NOMO-1 treated with DMSO at 0.1 percent for 48 hours (cell line): ENCODE results near the gene PIGB.
"Not testable (repeated sequence)": the region's sequence is repeated elsewhere in the genome, so short reads cannot be mapped to it uniquely, and the experiment has no call there.

ENCODE experiments used
- DNase-seq: peaks from one replicate; lab custom pipeline; 2025; ENCODE audit not compliant: unreplicated experiment; lab: John Stamatoyannopoulos, UW

PIGB gene

GRCh38 chr15:55318588-55319494 is at the start of gene PIGB, which contains the start of gene PIGBOS1:
Gene PIGB, plus strand, starts transcription at chr15:55319222. Its CDS starts 29 bp downstream, at chr15:55319251.
Gene PIGBOS1, minus strand, starts transcription at chr15:55319123. Its CDS starts 1,331 bp downstream, at chr15:55317792.
- DNase-seq: peak; percentile 91

DNA sequence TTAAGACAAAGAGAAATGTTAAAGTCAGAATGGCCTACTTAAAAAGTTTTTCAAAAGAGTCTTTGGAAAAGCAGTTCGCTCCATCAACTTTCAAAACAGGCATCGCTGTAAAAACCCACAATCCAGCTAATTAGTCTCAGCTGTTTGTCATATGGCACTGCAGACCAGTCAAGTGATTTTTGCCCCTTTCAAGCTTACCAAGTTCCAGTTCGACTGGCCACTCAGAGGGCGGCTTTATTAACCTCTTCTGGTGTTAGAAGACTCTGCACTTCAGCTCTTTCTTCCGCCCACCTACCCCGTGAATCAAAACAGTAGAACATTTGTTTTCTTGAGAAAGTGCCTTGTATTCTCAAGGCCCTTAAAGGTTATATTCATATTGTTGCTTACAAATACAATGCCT is 48.7 kb upstream of the PIGB start:
- DNase-seq: no peak

DNA sequence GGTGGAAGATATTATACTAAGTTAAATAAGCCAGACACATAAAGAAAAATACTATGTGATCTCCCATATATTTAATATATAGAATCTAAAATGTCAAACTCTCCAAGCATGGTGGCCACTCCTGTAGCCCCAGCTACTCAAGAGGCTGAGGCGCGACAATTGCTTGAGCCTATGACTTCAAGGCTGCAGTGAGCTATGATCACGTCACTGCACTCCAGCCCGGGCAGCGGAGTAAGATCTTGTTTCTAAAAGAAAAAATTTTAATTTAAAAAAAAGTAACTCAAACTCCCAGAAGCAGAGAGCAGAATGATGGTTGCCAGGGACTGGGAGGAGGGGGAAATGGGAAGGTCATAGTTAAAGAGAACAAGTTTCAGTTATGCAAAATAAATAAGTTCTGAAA is 42.7 kb upstream of the PIGB start:
- DNase-seq: no peak

- peak; percentile 97 for DNase-seq
These were observed 41.9 kb upstream of the PIGB start for GRCh38 chr15:55277116-55277564.

DNA sequence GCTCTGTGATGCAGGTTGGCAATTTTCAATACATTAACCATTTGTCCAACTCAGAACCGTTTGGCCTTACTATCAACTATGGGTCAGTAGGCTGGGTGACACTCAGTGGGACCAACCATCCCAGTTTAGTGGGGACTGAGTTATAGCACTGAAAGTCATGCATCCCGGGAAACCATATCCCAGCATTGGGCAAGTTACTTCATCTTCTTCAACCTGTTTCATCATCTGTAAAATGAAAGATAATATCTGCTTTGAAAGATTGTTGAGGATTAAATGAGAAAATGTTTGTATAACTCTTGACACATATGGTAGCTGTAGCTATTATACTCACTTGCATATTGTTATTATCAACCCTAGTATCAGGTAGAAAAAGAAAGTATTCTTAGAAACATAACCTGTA is 41.3 kb upstream of the PIGB start:
- DNase-seq: no peak

DNA sequence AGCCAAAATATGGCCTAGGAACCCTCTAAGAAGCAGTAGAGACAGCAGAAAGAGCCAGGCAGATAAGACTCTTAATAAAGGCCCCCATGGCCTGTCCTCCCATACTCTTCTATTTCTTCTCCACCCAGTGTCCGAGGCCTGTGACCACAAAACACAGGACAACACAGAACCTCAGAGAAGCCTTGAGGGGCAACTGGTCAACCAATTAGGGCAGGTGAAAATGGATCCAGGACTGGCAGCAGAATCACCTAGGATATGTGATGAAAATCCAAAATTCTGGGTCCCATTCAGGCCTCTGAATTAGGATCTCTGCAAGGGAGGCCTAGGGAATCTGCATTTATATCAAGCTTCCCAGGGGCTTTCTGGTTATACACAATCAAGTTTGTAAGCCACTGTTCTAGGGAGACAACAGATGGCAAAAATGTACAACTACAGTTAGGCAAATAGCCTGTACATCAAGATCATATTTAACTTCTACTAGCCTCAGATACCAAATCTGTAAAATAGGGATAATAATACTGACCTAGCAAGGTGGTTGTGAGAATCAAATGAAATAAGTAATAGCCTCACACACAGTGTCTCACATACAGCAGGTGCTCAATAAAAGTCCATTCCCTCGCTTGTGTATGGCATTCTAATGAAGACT is 39.8 kb upstream of the PIGB start:
- DNase-seq: no peak

DNA sequence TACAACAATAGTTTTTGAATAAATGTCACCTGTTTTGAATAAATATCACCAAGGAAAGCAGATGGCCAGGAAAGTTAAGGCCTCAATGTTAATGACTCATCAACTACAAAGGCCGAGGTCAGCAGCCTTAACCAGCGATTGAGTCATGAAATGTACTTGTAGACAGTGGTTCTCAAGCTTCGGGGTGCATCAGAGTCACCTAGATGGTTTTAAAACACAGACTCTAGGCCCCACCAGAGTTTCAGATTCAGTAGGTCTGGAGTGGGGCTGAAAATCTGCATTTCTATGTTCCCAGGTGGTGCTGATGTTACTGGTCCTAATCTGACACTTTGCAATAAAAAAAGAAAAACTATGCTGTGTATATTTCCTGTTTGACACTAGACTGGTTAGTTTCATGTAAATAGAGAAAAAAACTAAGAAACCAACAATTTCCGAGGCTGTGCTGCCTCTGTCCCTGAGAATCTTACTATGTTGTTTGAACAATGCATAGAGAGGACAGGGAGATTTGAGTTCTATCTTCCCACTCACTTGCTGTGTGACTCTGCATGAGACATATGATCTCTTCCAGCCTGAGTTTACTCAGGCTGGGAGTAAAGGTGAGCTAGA is 39.2 kb upstream of the PIGB start:
- DNase-seq: peak; percentile 50

GRCh38 chr15:55280589-55280988 is 38.4 kb upstream of the PIGB start:
- DNase-seq: not testable (repeated sequence)

- DNase-seq: no peak
These were observed 37.3 kb upstream of the PIGB start for GRCh38 chr15:55281517-55282228.

DNA sequence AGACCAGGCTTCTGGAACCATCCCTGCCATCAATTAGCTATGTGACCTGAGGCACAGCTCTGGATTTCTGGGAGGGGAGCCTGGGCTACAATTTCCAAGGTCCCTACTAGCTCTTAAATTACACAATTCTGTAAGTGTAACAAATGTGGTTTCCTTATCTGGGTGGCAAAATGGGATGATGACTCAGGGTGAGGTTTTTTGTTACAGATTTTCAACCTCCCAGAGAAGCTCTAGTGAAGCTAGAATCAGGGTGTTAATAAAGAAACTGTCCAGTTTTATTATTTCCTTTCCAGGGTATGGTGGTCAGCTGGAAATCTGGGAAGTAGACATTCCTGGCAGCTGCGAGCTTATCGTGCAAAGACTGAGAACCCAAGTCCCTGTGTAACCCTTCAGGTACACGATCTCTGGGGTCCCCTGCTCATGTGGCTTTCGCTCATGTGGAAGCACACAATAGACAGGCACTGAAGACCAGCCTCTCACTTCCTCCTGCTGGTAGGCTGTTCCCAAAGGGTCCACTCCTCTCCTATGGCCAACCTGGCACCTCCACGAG is 36.7 kb upstream of the PIGB start:
- peak; percentile 77 for DNase-seq

DNA sequence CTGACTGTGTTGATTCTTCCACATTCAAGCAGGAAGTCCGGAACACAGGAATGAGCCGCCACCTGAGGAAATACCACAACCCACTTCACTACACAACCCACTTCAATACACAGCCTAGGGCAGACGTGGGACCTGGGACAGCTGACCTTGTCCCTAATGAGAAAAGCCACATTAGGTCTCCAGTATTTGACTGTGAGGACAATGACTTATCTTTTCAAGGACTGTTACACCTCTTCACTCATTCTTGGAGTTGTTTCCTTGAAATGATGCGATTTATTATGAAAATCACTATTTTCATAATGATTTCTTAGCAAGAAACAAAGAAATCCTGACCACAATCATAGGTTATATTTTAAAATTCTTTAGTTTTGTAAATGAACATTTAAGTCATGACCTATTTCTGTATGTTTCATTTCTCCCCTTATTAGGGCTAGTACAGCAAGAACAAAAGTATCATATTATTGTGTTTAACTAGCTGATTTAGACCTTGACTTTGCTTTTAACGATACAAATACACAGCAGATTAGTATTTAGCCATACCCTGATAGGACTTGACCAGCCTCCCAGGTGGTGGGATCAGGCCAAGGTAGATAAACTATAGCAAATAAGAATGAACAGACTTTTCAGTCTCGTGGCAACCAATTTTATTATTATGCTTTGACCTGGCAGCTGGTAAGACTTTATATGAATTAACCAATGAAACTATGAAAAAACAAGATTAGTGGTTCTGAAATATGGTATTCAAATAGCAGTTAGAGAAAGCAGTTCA is 35.5 kb upstream of the PIGB start:
- DNase-seq: no peak

DNA sequence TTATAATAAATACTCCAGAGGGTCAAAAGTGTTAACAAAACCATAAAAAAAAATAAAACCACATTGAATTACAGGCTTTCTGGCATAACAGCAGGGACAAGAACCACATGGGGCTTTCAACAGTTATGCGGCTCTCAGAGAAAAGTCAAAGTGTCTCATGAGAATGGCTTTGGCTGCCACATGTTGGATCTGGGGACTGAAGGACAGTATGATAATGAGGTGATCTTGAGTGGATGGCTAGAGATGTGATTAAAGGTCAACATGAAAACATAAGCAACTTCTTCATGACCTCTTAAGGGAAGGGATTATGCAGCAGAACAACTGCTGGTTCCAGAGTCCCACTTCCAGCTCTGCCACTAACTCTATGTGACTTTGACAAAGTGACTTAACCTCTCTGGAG is 34.6 kb upstream of the PIGB start:
- no peak for DNase-seq

DNA sequence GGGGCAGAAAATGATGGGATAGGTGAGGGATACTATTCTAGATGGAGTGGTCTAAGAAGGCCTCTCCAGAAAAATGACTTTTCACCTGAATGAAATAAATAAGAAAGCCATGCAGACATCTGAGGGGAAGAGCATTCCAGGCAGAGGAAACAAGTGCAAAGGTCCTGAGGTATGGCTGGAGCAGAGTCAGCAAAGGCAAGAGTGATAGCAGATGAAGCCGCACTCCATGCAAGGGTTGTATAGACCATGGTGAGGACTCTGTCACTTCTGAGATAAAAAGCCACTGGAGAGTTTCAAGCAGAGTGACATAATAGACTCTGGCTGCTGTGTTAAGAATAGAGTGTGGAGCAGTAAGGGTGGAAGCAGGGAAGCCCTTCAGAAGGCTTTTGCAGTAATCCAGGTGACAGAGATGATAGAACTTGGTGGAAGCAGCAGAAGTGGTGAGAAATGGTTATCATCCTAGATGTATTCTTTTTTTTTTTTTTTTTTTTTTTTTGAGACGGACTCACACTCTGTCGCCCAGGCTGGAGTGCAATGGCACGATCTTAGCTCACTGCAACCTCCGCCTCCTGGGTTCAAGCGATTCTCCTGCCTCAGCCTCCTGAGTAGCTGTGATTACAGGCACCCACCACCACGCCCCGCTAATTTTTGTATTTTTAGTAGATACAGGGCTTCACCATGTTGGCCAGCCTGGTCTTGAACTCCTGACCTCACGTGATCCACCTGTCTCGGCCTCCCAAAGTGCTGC is 32.4 kb upstream of the PIGB start:
- not testable (repeated sequence) for DNase-seq

GRCh38 chr15:55288006-55288717 is 30.9 kb upstream of the PIGB start:
- no peak for DNase-seq

- DNase-seq: peak; percentile 52
These were observed 29.8 kb upstream of the PIGB start for GRCh38 chr15:55289011-55289745.

DNA sequence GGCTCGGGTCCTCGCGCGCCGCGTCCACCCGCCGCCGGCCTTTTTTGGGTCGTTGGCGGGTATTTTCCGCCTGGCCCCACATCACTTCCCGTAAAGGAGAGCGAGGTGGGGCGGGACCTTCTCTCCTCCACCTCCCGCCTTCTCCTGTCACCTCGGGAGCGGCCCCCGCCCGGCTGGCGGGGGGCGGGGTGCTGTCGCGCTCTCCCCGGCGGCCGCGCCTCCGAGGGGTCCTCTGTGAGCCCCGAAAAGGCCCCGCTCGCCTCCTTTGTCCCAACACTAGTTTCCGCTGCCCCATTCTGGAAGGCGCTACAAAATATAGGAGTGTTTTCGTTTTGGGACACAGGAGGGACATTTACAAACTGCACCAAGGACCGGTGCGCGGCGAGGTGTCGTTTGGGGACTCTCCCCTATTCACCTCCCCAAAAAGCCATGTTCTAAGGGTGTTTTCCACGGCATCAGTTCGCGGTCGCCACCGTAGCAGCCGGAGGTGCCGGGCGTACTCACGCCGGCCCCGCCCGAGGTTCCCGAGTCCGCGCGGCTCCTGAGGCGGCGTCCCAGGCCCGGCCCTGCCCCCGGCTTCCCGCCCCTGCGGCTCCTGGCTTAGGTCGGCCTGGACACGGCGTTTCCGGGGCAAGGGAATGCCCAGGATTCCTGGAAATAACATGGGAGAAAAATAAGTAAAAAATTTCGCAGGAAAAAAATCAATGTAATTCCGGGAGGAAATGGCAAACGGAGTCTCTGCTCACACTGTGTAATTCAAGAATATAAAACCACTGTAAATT is 29.1 kb upstream of the PIGB start, which contains the start of gene RAB27A:
RAB27A (minus strand) TSS at position 68 of the 782 bp plus-strand sequence. CDS start 54,879 bp downstream, outside the sequence.
- DNase-seq: peak; percentile 69

GRCh38 chr15:55290528-55291057 is 28.4 kb upstream of the PIGB start:
- DNase-seq: peak; percentile 82
